OCI-LY7 (cell line): Measurements from ENCODE around the gene AUTS2.

Experiments
- EZH2phosphoT487 ChIP-seq: fragments of 200-600 bp; sonication (generic); IDR thresholded peaks from 2 replicates; pipeline ENCODE4 v1.6.1; 2018; ENCODE audit warnings: low read depth, borderline replicate concordance, mild to moderate bottlenecking, mixed run types, antibody characterized with exemption, low read length, moderate library complexity, mixed read lengths
- TF ChIP-seq, protein P1 (sequence below): fragments of 200-600 bp; sonication (generic); conservative IDR thresholded peaks from 2 replicates; pipeline ENCODE4 v1.5.1; 2014; ENCODE audit warnings: mild to moderate bottlenecking, antibody characterized with exemption, low read length, moderate library complexity, mixed read lengths

DNA sequence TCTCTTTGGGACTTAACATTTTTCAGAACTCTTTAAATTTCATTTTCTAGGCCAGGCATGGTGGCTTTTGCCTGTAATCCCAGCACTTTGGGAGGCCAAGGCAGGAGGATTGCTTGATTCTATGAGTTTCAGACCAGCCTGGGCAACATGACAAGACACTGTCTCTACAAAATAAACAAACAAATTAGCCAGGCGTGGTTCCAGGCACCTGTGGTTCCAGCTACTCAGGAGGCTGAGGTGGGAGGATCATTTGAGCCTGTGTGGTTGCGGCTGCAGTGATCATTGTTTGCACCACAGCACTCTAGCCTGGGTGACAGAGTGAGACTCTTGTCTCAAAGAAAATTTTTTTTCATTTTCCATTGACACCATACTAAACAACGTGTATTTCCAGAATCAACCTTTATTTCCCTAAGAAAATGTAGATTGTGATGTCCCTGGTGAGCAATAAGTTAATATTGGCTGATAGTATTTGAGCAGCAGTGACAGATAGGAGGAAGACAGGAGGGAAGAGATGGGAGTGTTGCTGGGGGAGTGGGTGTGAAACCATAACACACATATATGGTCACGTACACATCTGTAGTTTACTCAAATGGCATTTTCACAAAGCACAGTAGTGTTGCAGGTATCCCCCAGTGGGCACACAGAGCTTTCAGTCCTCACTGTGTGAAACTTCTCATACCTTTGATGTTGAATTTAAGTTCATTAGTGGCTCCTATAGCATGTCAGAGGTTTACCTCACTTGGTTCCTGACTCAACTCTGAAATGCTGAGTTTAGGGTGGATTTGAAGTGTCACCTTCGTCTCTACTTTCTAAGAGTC lies 205.6 kb downstream of the AUTS2 start:
- TF ChIP-seq, protein P1, sequence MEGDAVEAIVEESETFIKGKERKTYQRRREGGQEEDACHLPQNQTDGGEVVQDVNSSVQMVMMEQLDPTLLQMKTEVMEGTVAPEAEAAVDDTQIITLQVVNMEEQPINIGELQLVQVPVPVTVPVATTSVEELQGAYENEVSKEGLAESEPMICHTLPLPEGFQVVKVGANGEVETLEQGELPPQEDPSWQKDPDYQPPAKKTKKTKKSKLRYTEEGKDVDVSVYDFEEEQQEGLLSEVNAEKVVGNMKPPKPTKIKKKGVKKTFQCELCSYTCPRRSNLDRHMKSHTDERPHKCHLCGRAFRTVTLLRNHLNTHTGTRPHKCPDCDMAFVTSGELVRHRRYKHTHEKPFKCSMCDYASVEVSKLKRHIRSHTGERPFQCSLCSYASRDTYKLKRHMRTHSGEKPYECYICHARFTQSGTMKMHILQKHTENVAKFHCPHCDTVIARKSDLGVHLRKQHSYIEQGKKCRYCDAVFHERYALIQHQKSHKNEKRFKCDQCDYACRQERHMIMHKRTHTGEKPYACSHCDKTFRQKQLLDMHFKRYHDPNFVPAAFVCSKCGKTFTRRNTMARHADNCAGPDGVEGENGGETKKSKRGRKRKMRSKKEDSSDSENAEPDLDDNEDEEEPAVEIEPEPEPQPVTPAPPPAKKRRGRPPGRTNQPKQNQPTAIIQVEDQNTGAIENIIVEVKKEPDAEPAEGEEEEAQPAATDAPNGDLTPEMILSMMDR: no peak
- no peak for TF ChIP-seq EZH2phosphoT487
